Measurements from ENCODE around the gene ABCC5.

The ABCC5 gene

DNA sequence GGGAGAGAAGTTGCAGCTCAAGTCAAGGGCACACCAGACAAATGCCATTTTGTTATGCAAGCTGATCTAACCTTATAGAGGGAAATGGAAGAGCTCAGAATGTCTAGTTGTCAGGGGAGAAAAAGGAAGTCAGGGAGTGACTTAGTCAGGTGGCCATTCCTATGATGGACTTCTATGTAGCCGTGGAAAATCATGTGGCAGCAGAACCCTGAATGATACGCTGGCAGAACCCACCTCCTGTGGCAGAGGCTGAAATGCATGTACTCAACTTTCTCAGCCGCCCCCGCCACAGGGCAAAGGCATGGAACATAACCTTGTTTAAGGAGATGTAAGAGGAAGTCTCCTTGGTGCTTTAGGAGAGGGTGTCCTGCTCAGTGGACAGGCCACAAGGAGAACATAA, 95.3 kb downstream of the ABCC5 start:
- DNase-seq (ENCODE audit: low read depth in 2 of 2) = no peak

- DNase-seq (ENCODE audit: low read depth in 2 of 2) = no peak
Measured at GRCh38 chr3:183921096-183921495, 96.6 kb downstream of the ABCC5 start.

DNA sequence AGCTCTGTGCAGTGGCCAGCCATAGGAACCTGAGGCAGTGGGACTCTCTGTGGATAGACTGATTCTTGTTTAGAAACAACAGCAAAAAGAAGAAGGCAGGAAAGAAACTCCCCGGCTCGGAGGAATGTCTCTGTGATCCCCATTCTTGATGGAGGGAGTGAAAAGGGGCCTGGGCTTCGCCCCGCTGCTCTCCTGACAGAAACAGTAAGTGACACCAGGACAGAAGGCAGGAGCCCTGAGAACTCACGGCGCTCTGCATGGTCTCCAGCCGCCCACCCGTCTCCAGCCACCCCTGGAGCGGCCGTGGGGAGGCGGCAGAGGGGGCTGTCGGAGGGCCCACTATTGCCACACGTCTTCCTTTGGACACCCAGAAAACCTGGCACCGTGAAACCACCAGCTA, 97.3 kb downstream of the ABCC5 start:
- DNase-seq (ENCODE audit: low read depth in 2 of 2) = no peak

- no peak for DNase-seq (ENCODE audit: low read depth in 2 of 2)
Measured at GRCh38 chr3:183918178-183918577, 99.5 kb downstream of the ABCC5 start.

DNA sequence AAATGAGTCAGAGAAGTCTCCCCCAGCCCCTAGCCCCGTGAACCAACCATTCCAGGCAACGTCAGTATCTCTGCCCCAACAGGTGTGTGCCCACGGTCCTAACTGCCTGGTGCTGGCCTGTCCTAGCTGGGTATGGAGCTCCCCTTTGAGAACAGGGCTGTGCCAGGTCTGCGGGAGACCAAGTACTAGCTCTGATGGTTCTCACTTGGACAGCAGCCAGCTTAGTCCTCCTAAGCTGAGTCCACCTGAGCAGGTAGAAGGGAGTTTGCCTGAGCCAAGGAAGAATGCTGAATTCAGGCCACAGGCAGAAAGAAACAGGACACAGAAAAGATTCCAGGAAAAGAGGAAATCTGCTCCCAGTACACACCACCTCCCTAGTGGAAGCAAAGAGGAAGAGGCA, 99.9 kb downstream of the ABCC5 start:
- no peak for DNase-seq (ENCODE audit: low read depth in 2 of 2)

GRCh38 chr3:183914856-183915255, 102.8 kb downstream of the ABCC5 start:
- DNase-seq (ENCODE audit: low read depth in 2 of 2) = no peak

DNA sequence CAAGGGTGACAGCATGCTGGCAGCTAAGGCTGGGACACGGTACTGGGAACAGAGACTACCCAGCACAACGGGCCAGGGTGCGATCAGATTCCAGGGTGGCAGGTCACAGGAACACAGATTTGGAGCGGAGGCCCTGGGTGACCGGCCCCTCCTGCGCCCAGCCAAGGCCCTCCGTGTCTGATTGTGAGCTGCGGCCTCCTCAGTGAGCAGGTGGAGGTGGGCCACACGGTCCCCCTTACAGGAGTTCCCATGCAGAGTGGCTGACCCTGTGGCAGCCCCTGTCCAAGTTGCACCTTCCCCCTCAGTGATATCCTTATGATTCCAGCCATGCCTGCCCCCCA, 104.1 kb downstream of the ABCC5 start:
- DNase-seq (ENCODE audit: low read depth in 2 of 2) = no peak

GRCh38 chr3:183912895-183913579, 104.6 kb downstream of the ABCC5 start:
- no peak for DNase-seq (ENCODE audit: low read depth in 2 of 2)

DNA sequence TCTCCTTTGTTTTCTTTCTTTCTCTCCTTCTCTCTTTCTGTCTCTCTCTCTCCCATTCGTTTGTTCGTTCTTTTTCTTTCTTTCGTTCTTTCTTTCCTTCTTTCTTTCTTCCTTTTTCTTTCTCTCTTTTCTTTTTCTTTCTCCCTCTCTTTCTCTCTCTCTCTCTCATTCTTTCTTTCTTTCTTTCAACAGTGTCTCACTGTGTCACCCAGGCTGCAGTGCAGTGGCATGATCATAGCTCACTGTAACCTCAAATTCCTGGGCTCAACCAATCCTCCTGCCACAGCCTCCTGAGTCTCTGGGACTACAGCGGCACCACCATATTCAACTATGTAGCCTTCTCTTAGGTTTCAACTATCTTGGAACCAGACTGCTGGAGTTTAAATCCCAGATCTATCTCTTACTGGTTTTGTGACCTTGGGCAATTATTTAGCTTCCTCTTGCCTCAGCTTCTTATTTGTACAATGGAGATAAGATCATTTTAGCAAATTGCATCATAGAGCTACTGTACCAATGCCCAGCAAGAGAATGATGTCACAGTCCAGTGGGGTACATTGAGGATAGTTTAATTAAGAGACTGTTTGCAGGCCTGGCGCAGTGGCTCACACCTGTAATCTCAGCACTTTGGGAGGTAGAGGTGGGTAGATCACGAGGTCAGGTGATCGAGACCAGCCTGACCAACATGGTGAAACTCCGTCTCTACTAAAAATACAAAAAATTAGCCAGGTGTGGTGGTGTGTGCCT, 105.7 kb downstream of the ABCC5 start:
- DNase-seq (ENCODE audit: low read depth in 2 of 2) = no peak

DNA sequence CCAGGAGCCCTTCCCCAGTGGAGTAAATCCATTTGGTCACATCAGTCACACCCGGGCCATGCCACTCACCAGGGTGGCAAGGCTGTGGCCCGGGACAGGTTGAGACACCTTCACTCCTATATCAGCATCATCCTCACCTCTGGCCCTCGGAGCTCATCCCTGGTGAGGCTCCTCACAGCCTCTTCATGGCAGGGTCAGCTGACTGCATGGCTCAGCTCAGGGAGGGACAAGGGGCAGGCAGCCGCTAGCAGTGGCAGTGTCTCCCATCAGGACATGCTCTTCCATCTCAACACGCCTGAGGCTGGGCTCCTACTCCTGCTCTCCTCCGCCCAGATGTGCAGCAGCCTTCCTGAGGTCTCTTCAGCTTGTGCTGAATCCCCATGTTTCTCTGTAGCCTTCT, 106.6 kb downstream of the ABCC5 start:
- DNase-seq (ENCODE audit: low read depth in 2 of 2) = no peak

GRCh38 chr3:183909030-183909600, 108.6 kb downstream of the ABCC5 start:
- DNase-seq (ENCODE audit: low read depth in 2 of 2) = no peak

- DNase-seq (ENCODE audit: low read depth in 2 of 2) = no peak
Measured at GRCh38 chr3:183907911-183908331, 109.8 kb downstream of the ABCC5 start.

DNA sequence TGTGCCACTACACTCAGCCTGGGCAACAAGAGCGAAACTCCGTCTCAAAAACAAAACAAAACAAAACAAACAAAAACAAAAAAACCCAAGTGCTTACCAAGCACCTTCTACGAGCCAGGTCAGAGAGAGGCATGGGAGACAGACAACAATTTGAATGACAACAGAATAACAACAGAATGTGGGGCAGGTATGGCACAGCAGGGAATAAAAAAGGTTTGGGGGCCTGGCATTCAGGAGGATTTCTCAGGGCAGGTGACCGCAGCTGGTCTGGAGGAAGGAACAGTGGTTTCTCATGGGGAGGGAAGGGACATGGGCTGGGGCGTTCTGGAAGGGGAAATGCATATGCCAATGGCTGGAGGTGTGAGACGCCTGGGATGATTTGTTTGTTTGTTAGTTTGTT, 110.5 kb downstream of the ABCC5 start:
- no peak for DNase-seq (ENCODE audit: low read depth in 2 of 2)

- DNase-seq (ENCODE audit: low read depth in 2 of 2) = no peak
Measured at GRCh38 chr3:183906234-183906921, 111.3 kb downstream of the ABCC5 start.

- DNase-seq (ENCODE audit: low read depth in 2 of 2) = no peak
Measured at GRCh38 chr3:183904833-183905780, 112.6 kb downstream of the ABCC5 start.

GRCh38 chr3:183898028-183898431, 119.7 kb downstream of the ABCC5 start:
- no peak for DNase-seq (ENCODE audit: low read depth in 2 of 2)

DNA sequence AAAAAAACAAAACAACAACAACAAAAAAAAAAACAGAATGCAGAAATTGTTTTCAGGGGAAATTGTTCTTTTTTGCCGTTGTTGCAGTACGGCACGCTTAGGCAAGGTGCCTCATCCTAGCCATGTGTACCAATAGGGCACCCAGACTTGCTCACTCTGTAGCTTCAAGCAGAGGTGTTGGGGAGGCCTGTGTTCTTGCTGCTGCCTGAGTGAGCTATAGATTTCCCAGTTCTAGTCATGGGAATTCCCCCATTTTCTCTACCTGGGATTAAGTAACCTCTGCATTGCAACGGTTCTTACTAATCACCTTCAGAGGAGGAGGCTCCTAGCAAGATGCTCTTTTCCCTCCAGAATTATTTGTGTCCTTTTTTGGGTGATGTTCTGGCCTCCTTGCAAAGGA, 120.1 kb downstream of the ABCC5 start:
- no peak for DNase-seq (ENCODE audit: low read depth in 2 of 2)

- DNase-seq (ENCODE audit: low read depth in 2 of 2) = no peak
Measured at GRCh38 chr3:183896610-183897009, 121.1 kb downstream of the ABCC5 start.

DNA sequence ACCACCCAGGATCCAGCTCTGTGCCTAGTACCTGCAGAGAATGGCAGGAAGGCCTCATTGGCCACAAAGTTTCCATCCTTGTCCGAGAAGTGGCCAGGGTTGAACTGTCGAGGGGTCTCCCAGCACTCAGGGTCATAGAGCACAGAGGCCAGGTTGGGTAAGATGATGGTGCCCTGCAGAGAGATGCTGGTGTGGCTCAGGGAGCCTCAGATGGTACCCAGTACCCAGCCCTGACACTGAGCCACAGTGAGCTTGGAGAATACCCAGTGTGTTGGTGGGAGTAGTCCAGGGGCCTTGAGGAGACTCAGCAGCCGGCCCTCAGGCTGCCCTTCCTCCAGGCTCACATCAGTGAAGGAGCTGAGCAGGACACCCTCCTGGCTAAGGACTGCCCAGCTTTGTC, 121.5 kb downstream of the ABCC5 start:
- no peak for DNase-seq (ENCODE audit: low read depth in 2 of 2)

- no peak for DNase-seq (ENCODE audit: low read depth in 2 of 2)
Measured at GRCh38 chr3:183895774-183896173, 121.9 kb downstream of the ABCC5 start.

DNA sequence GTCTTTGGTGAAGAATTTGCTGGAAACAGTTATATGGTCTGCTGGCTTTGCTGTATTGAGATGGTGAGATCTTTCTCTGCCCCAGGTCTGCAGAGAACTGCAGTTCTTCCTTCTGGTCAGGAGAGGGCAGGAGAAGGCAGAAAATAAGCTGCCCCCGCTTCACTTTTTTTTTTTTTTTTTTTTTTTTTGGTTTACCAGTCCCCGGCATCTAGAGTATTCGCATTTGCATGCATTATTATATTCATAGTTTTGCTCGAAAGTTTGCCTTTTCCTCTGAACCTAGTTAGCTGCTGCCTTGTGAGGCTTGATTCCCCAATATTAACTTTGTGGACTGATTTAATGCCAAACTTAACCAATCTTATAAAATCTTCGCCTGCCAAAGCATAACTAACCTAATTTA, 122.4 kb downstream of the ABCC5 start:
- peak in 1 of 2 donors; percentile 12 for DNase-seq (ENCODE audit: low read depth in 2 of 2)

Measured in stimulated activated CD4-positive, alpha-beta T cell treated with anti-CD3 and anti-CD28 coated beads, Interleukin-15, amount 100 ng/mL, for 48 hours (primary cell).